ENCODE data around the gene GPR153. TPM values are rescaled to one million over a fixed set of nuclear protein-coding genes. Genes with fewer than 3 reads are reported as not detected.

The GPR153 gene
- total and polyA plus RNA-seq, 7 donors: 3.7 to 32.4 (median 10.8) TPM

GRCh38 chr1:6294080-6294889, 33.4 kb upstream of the GPR153 start:
- no peak for DNase-seq
- WGBS, 2 donors: 89 to 92% methylated on average over 14 of the region's 14 CpGs
- H3K4me1 ChIP-seq: no peaks in the 10 kb centered on the region
- H3K27me3 ChIP-seq: no peaks in the 10 kb centered on the region
- no peaks in the 10 kb centered on the region for H3K9me3 ChIP-seq
- H3K36me3 ChIP-seq: peaks cover 0 to 12% (median 5%) of the 10 kb centered on the region in 4 donors
- no peak for TF ChIP-seq EP300 (IDR thresholded peaks at IDR 0.05)
- no peak for TF ChIP-seq POLR2AphosphoS5 (IDR thresholded peaks at IDR 0.05)
- no peak for TF ChIP-seq CTCF (IDR thresholded peaks at IDR 0.05)
- no peak for TF ChIP-seq POLR2A (IDR thresholded peaks at IDR 0.05)
- intact Hi-C loops (cut with DNase I): no loop called here
- H3K27ac ChIP-seq: no peak overlapping the region
- H3K4me3 ChIP-seq: no peak overlapping the region

- DNase-seq: no peak
- Histone ChIP-seq H3K36me3 (peaks cover 0 to 12% (median 5%) of the 10 kb centered on the region in 4 donors), H3K27me3 (no peaks in the 10 kb centered on the region), H3K4me1 (peaks cover 0 to 6% (median 3%) of the 10 kb centered on the region in 4 donors), H3K4me3 (no peak overlapping the region), H3K9me3 (no peaks in the 10 kb centered on the region), H3K27ac (no peak overlapping the region)
- WGBS, 2 donors: 86 to 93% methylated on average over 10 of the region's 10 CpGs
- intact Hi-C loops (cut with DNase I): no loop called here
- TF ChIP-seq POLR2A (IDR thresholded peaks at IDR 0.05) (no peak), POLR2AphosphoS5 (IDR thresholded peaks at IDR 0.05) (no peak)
Observed at GRCh38 chr1:6292102-6292501, 31.2 kb upstream of the GPR153 start.

- H3K4me1 ChIP-seq: peaks cover 0 to 6% (median 3%) of the 10 kb centered on the region in 4 donors
- 84% methylated on average over 10 of the region's 10 CpGs for WGBS, 2 donors
- no peak overlapping the region for H3K27ac ChIP-seq
- no peaks in the 10 kb centered on the region for H3K9me3 ChIP-seq
- intact Hi-C loops (cut with DNase I): no loop called here
- no peak for TF ChIP-seq POLR2AphosphoS5 (IDR thresholded peaks at IDR 0.05)
- TF ChIP-seq POLR2A (IDR thresholded peaks at IDR 0.05): no peak
- no peak for TF ChIP-seq CTCF (IDR thresholded peaks at IDR 0.05)
- TF ChIP-seq EP300 (IDR thresholded peaks at IDR 0.05): no peak
- H3K36me3 ChIP-seq: peaks cover 0 to 6% (median 0%) of the 10 kb centered on the region in 4 donors
- no peaks in the 10 kb centered on the region for H3K27me3 ChIP-seq
- H3K4me3 ChIP-seq: no peak overlapping the region
- DNase-seq: no peak
Observed at GRCh38 chr1:6288665-6289064, 27.8 kb upstream of the GPR153 start.

GRCh38 chr1:6288026-6288425, 27.1 kb upstream of the GPR153 start:
- Histone ChIP-seq H3K4me1 (peaks cover 0 to 6% (median 3%) of the 10 kb centered on the region in 4 donors), H3K27ac (no peak overlapping the region), H3K36me3 (no peaks in the 10 kb centered on the region), H3K4me3 (no peak overlapping the region), H3K27me3 (no peaks in the 10 kb centered on the region), H3K9me3 (no peaks in the 10 kb centered on the region)
- no peak for DNase-seq
- WGBS, 2 donors: 94 to 97% methylated on average over 14 of the region's 14 CpGs
- TF ChIP-seq POLR2A (IDR thresholded peaks at IDR 0.05): no peak
- no peak for TF ChIP-seq EP300 (IDR thresholded peaks at IDR 0.05)
- TF ChIP-seq POLR2AphosphoS5 (IDR thresholded peaks at IDR 0.05): no peak
- TF ChIP-seq CTCF (IDR thresholded peaks at IDR 0.05): no peak
- intact Hi-C loops (cut with DNase I): no loop called here

- Histone ChIP-seq H3K27me3 (no peaks in the 10 kb centered on the region), H3K4me1 (peaks cover 0 to 6% (median 3%) of the 10 kb centered on the region in 4 donors), H3K4me3 (no peak overlapping the region), H3K36me3 (no peaks in the 10 kb centered on the region), H3K9me3 (no peaks in the 10 kb centered on the region), H3K27ac (no peak overlapping the region)
- DNase-seq: no peak
- intact Hi-C loops (cut with DNase I): no loop called here
- WGBS, 2 donors: 83 to 91% methylated on average over 10 of the region's 10 CpGs
- TF ChIP-seq EP300 (IDR thresholded peaks at IDR 0.05) (no peak), CTCF (IDR thresholded peaks at IDR 0.05) (no peak), POLR2A (IDR thresholded peaks at IDR 0.05) (no peak), POLR2AphosphoS5 (IDR thresholded peaks at IDR 0.05) (no peak)
Observed at GRCh38 chr1:6287431-6287886, 26.6 kb upstream of the GPR153 start.
